Renal cortical epithelial cell (primary cell): ENCODE results near the gene KRTAP10-9. TPM values are rescaled to one million over a fixed set of nuclear protein-coding genes. Genes with fewer than 3 reads are reported as not detected.
"Not testable (repeated sequence)": the region's sequence is repeated elsewhere in the genome, so short reads cannot be mapped to it uniquely, and the experiment has no call there.

ENCODE experiments used
- DNase-seq: peaks from one replicate; pipeline ENCODE4 v3.0.0-alpha.2; 2011; ENCODE audit warnings: low read depth
- total RNA-seq: library from RNA; depleted of rRNA; stranded (reverse); fragments of >200 nt; gene quantifications from 2 replicates; pipeline ENCODE4 v1.2.3, GENCODE V29; 2014

KRTAP10-9 gene
- total RNA-seq, 1 donor from 2014 or later: not detected

GRCh38 chr21:44595524-44595923 is 31.4 kb upstream of the KRTAP10-9 start:
- DNase-seq: no peak

- DNase-seq: peak; percentile 9
Measured at GRCh38 chr21:44596068-44596725, 30.7 kb upstream of the KRTAP10-9 start.

- no peak for DNase-seq
Measured at GRCh38 chr21:44598061-44598460, 28.8 kb upstream of the KRTAP10-9 start.

- no peak for DNase-seq
Measured at GRCh38 chr21:44599264-44600029, 27.4 kb upstream of the KRTAP10-9 start.

- not testable (repeated sequence) for DNase-seq
Measured at GRCh38 chr21:44600118-44600978, 26.5 kb upstream of the KRTAP10-9 start, which contains the start of gene KRTAP10-7. KRTAP10-7 (plus strand) TSS chr21:44600597; CDS start chr21:44600622, 25 bp downstream.

- not testable (repeated sequence) for DNase-seq
Measured at GRCh38 chr21:44601091-44601490, 25.8 kb upstream of the KRTAP10-9 start.

GRCh38 chr21:44601596-44602462 is 25.1 kb upstream of the KRTAP10-9 start:
- DNase-seq: no peak

- no peak for DNase-seq
Measured at GRCh38 chr21:44602463-44602850, 24.4 kb upstream of the KRTAP10-9 start.

GRCh38 chr21:44603109-44603875 is 23.6 kb upstream of the KRTAP10-9 start:
- no peak for DNase-seq

- DNase-seq: no peak
Measured at GRCh38 chr21:44603911-44604310, 23.0 kb upstream of the KRTAP10-9 start.

GRCh38 chr21:44606495-44606894 is 20.4 kb upstream of the KRTAP10-9 start:
- no peak for DNase-seq

- DNase-seq: no peak
Measured at GRCh38 chr21:44609193-44609592, 17.7 kb upstream of the KRTAP10-9 start.

GRCh38 chr21:44610157-44610843 is 16.6 kb upstream of the KRTAP10-9 start:
- not testable (repeated sequence) for DNase-seq

- DNase-seq: no peak
Measured at GRCh38 chr21:44611551-44611950, 15.3 kb upstream of the KRTAP10-9 start.

GRCh38 chr21:44612029-44612486 is 14.8 kb upstream of the KRTAP10-9 start, which contains the start of gene KRTAP10-8:
KRTAP10-8 (plus strand) TSS chr21:44612079; CDS start chr21:44612101, 22 bp downstream.
- no peak for DNase-seq

- no peak for DNase-seq
Measured at GRCh38 chr21:44612669-44613229, 14.1 kb upstream of the KRTAP10-9 start.

GRCh38 chr21:44613386-44614155 is 13.3 kb upstream of the KRTAP10-9 start:
- DNase-seq: no peak

- DNase-seq: no peak
Measured at GRCh38 chr21:44614161-44614631, 12.7 kb upstream of the KRTAP10-9 start.
